ENCODE data around the gene LAMA2.

Gene LAMA2

GRCh38 chr6:129059650-129060049 is 176.7 kb downstream of the LAMA2 start:
- Histone ChIP-seq H4K20me1 (ENCODE audit: insufficient read depth, low read length, poor library complexity, severe bottlenecking) (no peaks in the 10 kb centered on the region), H3K27me3 (ENCODE audit: insufficient read depth, low read length, poor library complexity, severe bottlenecking) (no peaks in the 10 kb centered on the region), H3F3A (ENCODE audit: low read depth) (no peaks in the 10 kb centered on the region), H3K4me2 (ENCODE audit: low read depth, low read length, poor library complexity, severe bottlenecking) (no peak overlapping the region), H3K4me3 (ENCODE audit: low read length, poor library complexity, severe bottlenecking) (no peak overlapping the region), H3K9me2 (replicated peaks; ENCODE audit: low read depth, low read length) (peaks cover 7% of the 10 kb centered on the region; the same call in 1 of the 2 replicates), H2AFZ (ENCODE audit: low read length) (no peak overlapping the region), H3K9ac (ENCODE audit: low read depth, low read length, poor library complexity, severe bottlenecking) (no peak overlapping the region), H3K79me2 (ENCODE audit: insufficient read depth, low read length) (no peaks in the 10 kb centered on the region), H3K4me1 (ENCODE audit: insufficient read depth, low read length, poor library complexity, severe bottlenecking) (no peaks in the 10 kb centered on the region), H3K36me3 (ENCODE audit: insufficient read depth, low read length) (no peaks in the 10 kb centered on the region), H3K9me3 (ENCODE audit: insufficient read depth, low read depth, low read length) (no peaks in the 10 kb centered on the region)
- TF ChIP-seq EZH2phosphoT487 (IDR thresholded peaks at IDR 0.05; ENCODE audit: borderline replicate concordance) (no peak), CTCF (conservative IDR thresholded peaks at IDR 0.05; ENCODE audit: low read length) (no peak)

GRCh38 chr6:129069006-129069405 is 186.1 kb downstream of the LAMA2 start:
- Histone ChIP-seq H3K9me3 (ENCODE audit: insufficient read depth, low read depth, low read length) (no peaks in the 10 kb centered on the region), H3K27me3 (ENCODE audit: insufficient read depth, low read length, poor library complexity, severe bottlenecking) (no peaks in the 10 kb centered on the region), H3K4me1 (ENCODE audit: insufficient read depth, low read length, poor library complexity, severe bottlenecking) (no peaks in the 10 kb centered on the region), H3K4me2 (ENCODE audit: low read depth, low read length, poor library complexity, severe bottlenecking) (no peak overlapping the region), H3K36me3 (ENCODE audit: insufficient read depth, low read length) (no peaks in the 10 kb centered on the region), H3K9ac (ENCODE audit: low read depth, low read length, poor library complexity, severe bottlenecking) (no peak overlapping the region), H3K4me3 (ENCODE audit: low read length, poor library complexity, severe bottlenecking) (no peak overlapping the region), H2AFZ (ENCODE audit: low read length) (no peak overlapping the region), H4K20me1 (ENCODE audit: insufficient read depth, low read length, poor library complexity, severe bottlenecking) (no peaks in the 10 kb centered on the region), H3K9me2 (replicated peaks; ENCODE audit: low read depth, low read length) (no peaks in the 10 kb centered on the region), H3F3A (ENCODE audit: low read depth) (no peaks in the 10 kb centered on the region), H3K79me2 (ENCODE audit: insufficient read depth, low read length) (no peaks in the 10 kb centered on the region)
- TF ChIP-seq EZH2phosphoT487 (IDR thresholded peaks at IDR 0.05; ENCODE audit: borderline replicate concordance) (no peak), CTCF (conservative IDR thresholded peaks at IDR 0.05; ENCODE audit: low read length) (no peak)

GRCh38 chr6:129073051-129073450 is 190.1 kb downstream of the LAMA2 start:
- H3F3A ChIP-seq (ENCODE audit: low read depth): no peaks in the 10 kb centered on the region
- no peaks in the 10 kb centered on the region for H3K27me3 ChIP-seq (ENCODE audit: insufficient read depth, low read length, poor library complexity, severe bottlenecking)
- no peaks in the 10 kb centered on the region for H3K9me2 ChIP-seq (replicated peaks; ENCODE audit: low read depth, low read length)
- H3K4me1 ChIP-seq (ENCODE audit: insufficient read depth, low read length, poor library complexity, severe bottlenecking): no peaks in the 10 kb centered on the region
- no peak overlapping the region for H2AFZ ChIP-seq (ENCODE audit: low read length)
- TF ChIP-seq EZH2phosphoT487 (IDR thresholded peaks at IDR 0.05; ENCODE audit: borderline replicate concordance): no peak
- TF ChIP-seq CTCF (conservative IDR thresholded peaks at IDR 0.05; ENCODE audit: low read length): no peak
- no peak overlapping the region for H3K4me2 ChIP-seq (ENCODE audit: low read depth, low read length, poor library complexity, severe bottlenecking)
- H4K20me1 ChIP-seq (ENCODE audit: insufficient read depth, low read length, poor library complexity, severe bottlenecking): no peaks in the 10 kb centered on the region
- H3K9me3 ChIP-seq (ENCODE audit: insufficient read depth, low read depth, low read length): no peaks in the 10 kb centered on the region
- no peak overlapping the region for H3K9ac ChIP-seq (ENCODE audit: low read depth, low read length, poor library complexity, severe bottlenecking)
- no peak overlapping the region for H3K4me3 ChIP-seq (ENCODE audit: low read length, poor library complexity, severe bottlenecking)
- no peaks in the 10 kb centered on the region for H3K79me2 ChIP-seq (ENCODE audit: insufficient read depth, low read length)
- no peaks in the 10 kb centered on the region for H3K36me3 ChIP-seq (ENCODE audit: insufficient read depth, low read length)
